Measurements from ENCODE around the gene ZC3H7A. TPM values are rescaled to one million over a fixed set of nuclear protein-coding genes. Genes with fewer than 3 reads are reported as not detected.
"Not testable (repeated sequence)": the region's sequence is repeated elsewhere in the genome, so short reads cannot be mapped to it uniquely, and the experiment has no call there.

The ZC3H7A gene
- total RNA-seq, 2 experiments from 2014 or later = 32.1 to 68.6 TPM

DNA sequence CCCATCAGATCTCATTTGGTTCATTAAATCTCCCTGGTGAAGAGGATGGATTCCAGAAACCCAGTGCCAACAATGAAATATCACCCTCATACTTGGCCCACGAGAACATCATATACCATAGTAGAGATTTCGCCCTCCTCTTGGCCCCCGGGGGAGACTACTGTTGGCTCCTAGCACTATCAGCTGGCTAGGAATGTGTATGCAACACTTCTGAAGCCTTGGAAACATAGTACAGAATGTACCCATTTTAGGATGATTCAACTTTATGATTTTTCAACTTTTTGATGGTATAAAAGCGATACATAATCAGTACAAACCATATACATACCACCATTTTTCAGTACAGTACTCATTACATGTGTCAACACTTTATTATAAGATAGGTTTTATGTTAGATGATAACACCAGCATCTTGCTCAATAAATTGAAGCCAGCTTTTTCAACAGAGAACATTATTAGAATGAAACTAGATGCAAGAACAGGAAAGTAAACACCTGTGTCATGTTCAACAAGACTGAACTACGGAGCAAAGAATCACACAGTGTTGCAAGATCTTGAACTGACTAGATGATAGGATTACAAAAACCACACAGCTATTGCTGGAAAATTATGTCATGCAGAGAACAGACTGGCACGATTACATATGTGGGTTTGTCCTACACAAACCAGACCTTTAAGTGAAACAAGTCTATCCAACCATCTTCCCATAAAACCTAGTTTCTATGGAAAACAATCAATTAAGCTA, 37.1 kb upstream of the ZC3H7A start:
- TF ChIP-seq, protein P1, sequence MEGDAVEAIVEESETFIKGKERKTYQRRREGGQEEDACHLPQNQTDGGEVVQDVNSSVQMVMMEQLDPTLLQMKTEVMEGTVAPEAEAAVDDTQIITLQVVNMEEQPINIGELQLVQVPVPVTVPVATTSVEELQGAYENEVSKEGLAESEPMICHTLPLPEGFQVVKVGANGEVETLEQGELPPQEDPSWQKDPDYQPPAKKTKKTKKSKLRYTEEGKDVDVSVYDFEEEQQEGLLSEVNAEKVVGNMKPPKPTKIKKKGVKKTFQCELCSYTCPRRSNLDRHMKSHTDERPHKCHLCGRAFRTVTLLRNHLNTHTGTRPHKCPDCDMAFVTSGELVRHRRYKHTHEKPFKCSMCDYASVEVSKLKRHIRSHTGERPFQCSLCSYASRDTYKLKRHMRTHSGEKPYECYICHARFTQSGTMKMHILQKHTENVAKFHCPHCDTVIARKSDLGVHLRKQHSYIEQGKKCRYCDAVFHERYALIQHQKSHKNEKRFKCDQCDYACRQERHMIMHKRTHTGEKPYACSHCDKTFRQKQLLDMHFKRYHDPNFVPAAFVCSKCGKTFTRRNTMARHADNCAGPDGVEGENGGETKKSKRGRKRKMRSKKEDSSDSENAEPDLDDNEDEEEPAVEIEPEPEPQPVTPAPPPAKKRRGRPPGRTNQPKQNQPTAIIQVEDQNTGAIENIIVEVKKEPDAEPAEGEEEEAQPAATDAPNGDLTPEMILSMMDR (conservative IDR thresholded peaks at IDR 0.05; ENCODE audit: low read length) = no peak
- no peak for TF ChIP-seq EZH2phosphoT487 (IDR thresholded peaks at IDR 0.05; ENCODE audit: borderline replicate concordance, low read depth, low read length)
- Histone ChIP-seq H3K9me2 (ENCODE audit: insufficient read depth, low read length) (no peaks in the 10 kb centered on the region), H3K27ac (ENCODE audit: low read depth, low read length, poor library complexity, severe bottlenecking) (no peak overlapping the region), H3K4me2 (ENCODE audit: low read length) (no peak overlapping the region), H3K4me1 (ENCODE audit: insufficient read depth, low read length, poor library complexity, severe bottlenecking) (no peaks in the 10 kb centered on the region), H2AFZ (ENCODE audit: low read length) (no peak overlapping the region), H3K9me3 (ENCODE audit: low read length) (no peaks in the 10 kb centered on the region), H4K20me1 (ENCODE audit: insufficient read depth, low read length) (no peaks in the 10 kb centered on the region), H3K4me3 (ENCODE audit: low read depth, low read length, poor library complexity, severe bottlenecking) (no peak overlapping the region), H3K36me3 (ENCODE audit: insufficient read depth, low read length) (peaks cover 45% of the 10 kb centered on the region), H3K79me2 (ENCODE audit: insufficient read depth, low read depth, low read length) (no peaks in the 10 kb centered on the region)
- no peak for DNase-seq (ENCODE audit: low spot score)
- no TSS peak for BruUV-seq (replicated peaks)
- intact Hi-C loops (cut with micrococcal nuclease; ENCODE audit: unreplicated experiment) = no loop called here
- POLR2A ChIA-PET = interaction anchor here (1.0 kb wide), 1 partner anchor 32 kb away, joined by 4 read pairs; no protein-coding TSS in a partner anchor
- CTCF ChIA-PET (ENCODE audit: unreplicated experiment) = no interaction called here

DNA sequence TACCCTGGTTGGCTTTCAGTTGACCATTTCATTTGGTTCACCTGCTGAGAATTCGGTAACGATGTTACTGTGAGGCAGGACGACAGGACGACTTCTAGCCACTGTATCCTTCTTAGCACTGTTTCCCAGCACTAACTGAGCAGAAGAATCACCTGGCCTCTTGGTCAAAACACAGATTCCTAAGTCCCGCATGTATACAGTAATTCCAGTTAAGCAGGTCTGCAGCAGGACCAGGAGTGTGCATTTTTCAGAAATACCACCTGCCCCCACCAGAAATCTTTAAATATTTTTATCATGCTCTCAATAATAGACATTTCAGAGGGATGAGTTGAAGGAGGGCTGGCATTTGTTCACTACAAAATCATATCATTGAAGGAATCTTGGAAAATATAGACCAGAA, 31.6 kb upstream of the ZC3H7A start:
- H3K9me3 ChIP-seq (ENCODE audit: low read length) = no peaks in the 10 kb centered on the region
- no peak overlapping the region for H2AFZ ChIP-seq (ENCODE audit: low read length)
- no TSS peak for BruUV-seq (replicated peaks)
- no peak for DNase-seq (ENCODE audit: low spot score)
- H4K20me1 ChIP-seq (ENCODE audit: insufficient read depth, low read length) = no peaks in the 10 kb centered on the region
- no peaks in the 10 kb centered on the region for H3K4me1 ChIP-seq (ENCODE audit: insufficient read depth, low read length, poor library complexity, severe bottlenecking)
- H3K79me2 ChIP-seq (ENCODE audit: insufficient read depth, low read depth, low read length) = no peaks in the 10 kb centered on the region
- TF ChIP-seq, protein P1 (conservative IDR thresholded peaks at IDR 0.05; ENCODE audit: low read length) = no peak
- no peak for TF ChIP-seq EZH2phosphoT487 (IDR thresholded peaks at IDR 0.05; ENCODE audit: borderline replicate concordance, low read depth, low read length)
- no peaks in the 10 kb centered on the region for H3K9me2 ChIP-seq (ENCODE audit: insufficient read depth, low read length)
- H3K4me3 ChIP-seq (ENCODE audit: low read depth, low read length, poor library complexity, severe bottlenecking) = no peak overlapping the region
- no peak overlapping the region for H3K27ac ChIP-seq (ENCODE audit: low read depth, low read length, poor library complexity, severe bottlenecking)
- CTCF ChIA-PET (ENCODE audit: unreplicated experiment) = no interaction called here
- intact Hi-C loops (cut with micrococcal nuclease; ENCODE audit: unreplicated experiment) = no loop called here
- no peak overlapping the region for H3K4me2 ChIP-seq (ENCODE audit: low read length)
- POLR2A ChIA-PET = interaction anchor here (0.6 to 0.7 kb wide), 3 partner anchors 30 to 362 kb away, joined by 3 to 4 read pairs (median 3); no protein-coding TSS in a partner anchor
- H3K36me3 ChIP-seq (ENCODE audit: insufficient read depth, low read length) = no peaks in the 10 kb centered on the region

DNA sequence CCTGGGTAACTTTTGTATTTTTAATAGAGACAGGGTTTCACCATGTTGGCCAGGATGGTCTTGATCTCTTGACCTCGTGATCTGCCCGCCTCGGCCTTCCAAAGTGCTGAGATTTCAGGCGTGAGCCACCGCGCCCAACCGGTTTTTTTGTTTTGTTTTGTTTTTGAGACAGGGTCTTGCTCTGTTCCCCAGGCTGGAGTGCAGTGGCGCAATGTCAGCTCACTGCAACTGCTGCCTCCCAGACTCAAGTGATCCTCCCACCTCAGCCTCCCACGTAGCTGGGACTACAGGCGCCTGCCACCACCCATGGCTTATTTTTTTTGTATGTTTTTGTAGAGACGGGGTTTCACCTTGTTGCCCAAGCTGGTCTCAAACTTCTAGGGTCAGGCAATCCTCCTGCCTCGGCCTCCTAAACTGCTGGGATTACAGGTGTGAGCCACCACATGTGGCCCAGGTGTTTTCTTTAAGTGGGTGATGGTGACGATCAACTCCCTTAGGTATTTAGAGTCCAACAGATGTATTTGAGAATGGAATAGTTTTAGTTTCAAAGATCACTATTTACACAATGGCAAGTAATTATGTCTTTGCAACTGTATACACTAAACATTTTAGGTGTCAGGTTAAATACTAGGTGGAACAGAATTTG, 28.6 kb upstream of the ZC3H7A start:
- H3K36me3 ChIP-seq (ENCODE audit: insufficient read depth, low read length); H3K9me2 ChIP-seq (ENCODE audit: insufficient read depth, low read length); H3K4me3 ChIP-seq (ENCODE audit: low read depth, low read length, poor library complexity, severe bottlenecking); H4K20me1 ChIP-seq (ENCODE audit: insufficient read depth, low read length); H3K27ac ChIP-seq (ENCODE audit: low read depth, low read length, poor library complexity, severe bottlenecking); H3K79me2 ChIP-seq (ENCODE audit: insufficient read depth, low read depth, low read length); CTCF ChIA-PET (ENCODE audit: unreplicated experiment); DNase-seq (ENCODE audit: low spot score); H3K4me2 ChIP-seq (ENCODE audit: low read length); BruUV-seq (replicated peaks); H2AFZ ChIP-seq (ENCODE audit: low read length); intact Hi-C loops (cut with micrococcal nuclease; ENCODE audit: unreplicated experiment); H3K9me3 ChIP-seq (ENCODE audit: low read length); H3K4me1 ChIP-seq (ENCODE audit: insufficient read depth, low read length, poor library complexity, severe bottlenecking): not testable (repeated sequence)
- POLR2A ChIA-PET = interaction anchor here (0.7 kb wide), 1 partner anchor 434 kb away, joined by 3 read pairs; no protein-coding TSS in a partner anchor
